ENCODE data around the gene SCYGR5. TPM values are rescaled to one million over a fixed set of nuclear protein-coding genes. Genes with fewer than 3 reads are reported as not detected.
"Not testable (repeated sequence)": the region's sequence is repeated elsewhere in the genome, so short reads cannot be mapped to it uniquely, and the experiment has no call there.

Gene SCYGR5, protein sequence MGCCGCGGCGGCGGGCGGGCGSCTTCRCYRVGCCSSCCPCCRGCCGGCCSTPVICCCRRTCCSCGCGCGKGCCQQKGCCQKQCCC
- total RNA-seq, result not detected
- not detected for polyA plus RNA-seq

DNA sequence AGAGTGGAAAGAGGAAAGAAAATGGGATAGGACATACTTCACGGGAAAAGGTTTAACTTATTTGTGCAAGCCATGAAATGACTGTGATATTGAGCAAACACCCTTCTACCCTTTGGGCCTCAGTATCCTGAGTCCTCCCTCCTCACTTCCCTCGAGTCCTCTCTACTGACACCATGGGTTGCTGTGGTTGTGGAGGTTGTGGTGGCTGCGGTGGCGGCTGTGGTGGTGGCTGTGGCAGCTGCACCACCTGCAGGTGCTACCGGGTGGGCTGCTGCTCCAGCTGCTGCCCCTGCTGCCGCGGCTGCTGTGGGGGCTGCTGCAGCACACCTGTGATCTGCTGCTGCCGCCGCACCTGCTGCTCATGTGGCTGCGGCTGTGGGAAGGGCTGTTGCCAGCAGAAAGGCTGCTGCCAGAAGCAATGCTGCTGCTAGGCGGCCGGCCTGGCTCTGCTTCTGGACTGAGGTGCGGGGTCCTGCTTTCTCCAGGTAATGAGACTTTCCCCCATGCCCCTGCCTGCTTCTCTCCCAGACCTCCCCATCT is at the start of gene SCYGR5:
TSS of gene SCYGR5 (plus strand) at position 174 of the 540 bp plus-strand sequence. CDS start at position 174, 0 bp downstream.
- WGBS, result 91% methylated on average over 13 of the region's 13 CpGs
- H3K4me1 ChIP-seq (ENCODE audit: insufficient read depth); H3K27ac ChIP-seq (ENCODE audit: low read depth); H3K36me3 ChIP-seq (ENCODE audit: insufficient read depth); DNase-seq (ENCODE audit: extremely low spot score); H3K4me3 ChIP-seq (ENCODE audit: low read depth, low read length): not testable (repeated sequence)

DNA sequence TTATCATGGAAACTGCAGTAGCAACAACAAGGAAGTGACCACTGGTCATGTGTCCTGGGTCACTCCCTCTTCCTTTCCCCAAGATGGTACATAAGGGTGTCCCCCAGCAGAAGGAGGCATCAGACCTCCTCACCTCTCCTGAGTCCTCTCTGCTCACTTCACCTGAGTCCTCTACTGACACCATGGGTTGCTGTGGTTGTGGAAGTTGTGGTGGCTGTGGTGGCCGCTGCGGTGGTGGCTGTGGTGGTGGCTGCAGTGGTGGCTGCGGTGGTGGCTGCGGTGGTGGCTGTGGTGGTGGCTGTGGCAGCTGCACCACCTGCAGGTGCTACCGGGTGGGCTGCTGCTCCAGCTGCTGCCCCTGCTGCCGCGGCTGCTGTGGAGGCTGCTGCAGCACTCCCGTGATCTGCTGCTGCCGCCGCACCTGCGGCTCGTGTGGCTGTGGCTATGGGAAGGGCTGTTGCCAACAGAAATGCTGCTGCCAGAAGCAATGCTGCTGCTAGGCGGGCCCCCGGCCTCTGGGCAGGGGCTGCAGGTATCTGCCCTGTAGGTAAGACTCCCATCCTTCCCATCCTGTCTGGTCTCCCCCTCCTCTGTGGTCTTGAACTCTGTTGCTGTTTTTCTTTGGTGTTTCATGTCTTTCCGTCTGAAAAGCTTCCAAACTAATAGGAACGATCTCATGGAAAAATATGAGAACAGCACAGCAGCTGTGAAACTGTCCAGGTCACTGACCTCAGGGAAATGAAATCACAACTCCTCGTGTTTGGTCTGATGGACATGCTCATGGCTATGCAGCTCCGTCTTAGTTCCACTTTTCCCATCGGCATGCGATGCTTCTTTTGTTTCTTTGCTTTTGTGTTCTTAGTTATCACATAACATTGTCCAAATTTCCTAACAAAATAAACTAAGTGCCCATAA is 49.0 kb upstream of the SCYGR5 start, which contains the start of gene SCYGR4:
TSS of gene SCYGR4 (plus strand) at position 183 of the 915 bp plus-strand sequence. CDS start at position 183, 0 bp downstream.
- Histone ChIP-seq H3K4me1 (ENCODE audit: insufficient read depth) (no peaks in the 10 kb centered on the region), H3K36me3 (ENCODE audit: insufficient read depth) (no peaks in the 10 kb centered on the region), H3K27ac (ENCODE audit: low read depth) (no peak within 1 kb of the TSS), H3K4me3 (ENCODE audit: low read depth, low read length) (no peak within 1 kb of the TSS)
- DNase-seq (ENCODE audit: extremely low spot score), result no peak
- 76% methylated on average over 20 of the region's 20 CpGs for WGBS

DNA sequence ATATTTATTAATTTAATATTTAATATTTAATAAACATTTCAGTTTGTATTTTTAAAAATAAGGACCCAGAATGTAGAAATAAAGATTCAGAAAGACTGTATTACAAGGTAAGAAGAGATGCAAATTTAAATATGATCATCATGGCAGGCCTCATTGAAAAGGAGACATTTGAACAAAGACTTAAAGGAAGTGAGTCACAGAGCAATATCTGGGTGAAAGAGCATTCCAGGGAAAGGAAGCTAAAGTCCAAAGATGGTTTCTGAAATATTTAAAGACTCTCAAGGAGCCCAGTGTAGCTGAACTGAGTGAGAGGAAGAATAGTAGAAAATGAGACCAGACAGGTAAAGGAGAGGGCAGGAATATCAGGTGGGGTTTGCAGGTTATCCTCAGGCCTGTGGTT is 43.4 kb upstream of the SCYGR5 start:
- H3K4me1 ChIP-seq (ENCODE audit: insufficient read depth), result no peaks in the 10 kb centered on the region
- H3K36me3 ChIP-seq (ENCODE audit: insufficient read depth), result no peaks in the 10 kb centered on the region
- no peak for DNase-seq (ENCODE audit: extremely low spot score)
- H3K4me3 ChIP-seq (ENCODE audit: low read depth, low read length), result no peak overlapping the region
- no peak overlapping the region for H3K27ac ChIP-seq (ENCODE audit: low read depth)

DNA sequence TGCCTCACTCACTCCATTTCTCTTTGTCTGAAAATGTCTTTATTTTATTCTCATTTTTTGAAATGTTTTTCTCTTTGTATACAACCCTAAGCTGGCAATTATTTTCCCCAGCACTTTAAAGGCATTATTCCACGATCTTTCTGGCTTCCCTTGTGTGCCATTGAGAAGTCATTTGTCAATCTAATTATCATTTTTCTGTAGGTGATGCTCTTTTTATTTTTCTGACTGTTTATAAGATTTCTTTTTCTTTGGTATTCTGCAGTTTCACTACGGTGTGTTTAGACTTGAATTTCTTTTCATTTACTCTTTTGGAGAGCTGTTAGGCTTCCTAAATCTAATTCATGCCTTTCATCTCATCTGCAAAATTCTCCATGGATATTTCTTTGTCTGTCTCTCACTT is 41.2 kb upstream of the SCYGR5 start:
- no peak for DNase-seq (ENCODE audit: extremely low spot score)
- Histone ChIP-seq H3K4me3 (ENCODE audit: low read depth, low read length) (no peak overlapping the region), H3K27ac (ENCODE audit: low read depth) (no peak overlapping the region), H3K4me1 (ENCODE audit: insufficient read depth) (no peaks in the 10 kb centered on the region), H3K36me3 (ENCODE audit: insufficient read depth) (no peaks in the 10 kb centered on the region)
- 44% methylated on average over 2 of the region's 2 CpGs for WGBS

DNA sequence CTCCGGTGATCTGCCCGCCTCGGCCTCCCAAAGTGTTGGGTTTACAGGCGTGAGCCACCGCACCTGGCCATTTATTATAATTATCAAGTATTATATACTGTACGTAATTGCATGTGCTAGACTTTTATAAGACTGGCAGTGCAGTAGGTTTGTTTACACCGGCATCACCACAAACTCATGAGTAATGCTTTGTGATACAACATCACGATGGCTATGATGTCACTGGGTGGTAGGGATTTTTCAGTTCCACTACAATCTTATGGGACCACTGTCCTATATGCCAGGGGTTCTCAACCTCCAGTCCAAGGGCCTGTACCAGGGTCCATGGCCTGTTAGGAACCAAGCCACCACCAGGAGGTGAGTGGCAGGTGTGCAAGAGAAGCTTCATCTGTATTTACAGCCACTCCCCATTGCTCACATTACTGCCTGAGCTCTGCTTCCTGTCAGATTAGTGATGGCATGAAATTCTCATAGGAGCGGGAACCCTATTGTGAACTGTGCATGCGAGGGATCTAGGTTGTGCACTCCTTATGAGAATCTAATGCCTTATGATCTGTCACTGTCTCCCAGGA is 39.9 kb upstream of the SCYGR5 start:
- H3K4me1 ChIP-seq (ENCODE audit: insufficient read depth), result no peaks in the 10 kb centered on the region
- 90% methylated on average over 10 of the region's 10 CpGs for WGBS

DNA sequence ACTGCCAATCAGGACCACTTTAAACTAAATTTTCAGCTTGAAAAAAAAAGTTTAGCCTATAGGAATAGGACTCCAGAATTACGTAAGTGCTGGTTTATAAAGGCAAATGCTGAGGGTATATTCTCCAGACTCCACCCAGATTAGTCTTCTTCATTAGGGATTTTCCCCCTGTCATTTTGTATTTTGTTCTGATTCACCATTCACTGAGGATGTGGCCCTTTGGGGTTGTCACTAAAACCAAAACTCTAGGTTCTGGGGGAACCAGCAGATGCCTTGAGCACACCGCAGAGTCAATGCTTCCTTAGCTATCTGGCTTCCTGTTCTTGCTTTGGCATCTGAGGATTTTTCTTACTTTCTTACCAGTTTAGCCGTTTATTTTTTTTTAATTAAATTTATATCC is 38.8 kb upstream of the SCYGR5 start:
- Histone ChIP-seq H3K4me1 (ENCODE audit: insufficient read depth) (no peaks in the 10 kb centered on the region), H3K36me3 (ENCODE audit: insufficient read depth) (no peaks in the 10 kb centered on the region), H3K27ac (ENCODE audit: low read depth) (no peak overlapping the region), H3K4me3 (ENCODE audit: low read depth, low read length) (no peak overlapping the region)
- WGBS, result 72% methylated on average over 3 of the region's 3 CpGs
- no peak for DNase-seq (ENCODE audit: extremely low spot score)

More for the DNA sequence above, 39.9 kb upstream of the SCYGR5 start:
- no peaks in the 10 kb centered on the region for H3K36me3 ChIP-seq (ENCODE audit: insufficient read depth)
- H3K4me3 ChIP-seq (ENCODE audit: low read depth, low read length), result no peak overlapping the region
- no peak for DNase-seq (ENCODE audit: extremely low spot score)
- H3K27ac ChIP-seq (ENCODE audit: low read depth), result no peak overlapping the region

DNA sequence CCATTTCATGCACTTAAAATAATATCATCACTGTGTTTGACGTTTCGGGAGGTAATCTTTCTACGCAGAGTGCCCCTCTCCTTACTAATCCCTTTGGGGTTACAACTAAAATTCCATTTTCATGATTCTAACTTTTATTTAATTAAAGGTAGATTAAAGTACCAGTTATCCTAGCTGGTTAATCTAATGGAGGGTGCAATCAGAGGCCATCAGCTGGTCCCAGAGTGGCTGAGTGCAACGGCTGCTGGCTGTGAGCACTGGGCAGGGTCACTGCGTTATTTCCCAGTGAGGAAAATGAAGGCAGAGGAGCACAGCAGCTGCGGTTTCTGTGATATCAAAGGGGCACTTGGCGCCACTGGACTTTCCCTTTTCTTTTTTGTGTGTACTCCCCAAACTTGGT is 37.2 kb upstream of the SCYGR5 start:
- H3K27ac ChIP-seq (ENCODE audit: low read depth), result no peak overlapping the region
- WGBS, result 58% methylated on average over 7 of the region's 7 CpGs

DNA sequence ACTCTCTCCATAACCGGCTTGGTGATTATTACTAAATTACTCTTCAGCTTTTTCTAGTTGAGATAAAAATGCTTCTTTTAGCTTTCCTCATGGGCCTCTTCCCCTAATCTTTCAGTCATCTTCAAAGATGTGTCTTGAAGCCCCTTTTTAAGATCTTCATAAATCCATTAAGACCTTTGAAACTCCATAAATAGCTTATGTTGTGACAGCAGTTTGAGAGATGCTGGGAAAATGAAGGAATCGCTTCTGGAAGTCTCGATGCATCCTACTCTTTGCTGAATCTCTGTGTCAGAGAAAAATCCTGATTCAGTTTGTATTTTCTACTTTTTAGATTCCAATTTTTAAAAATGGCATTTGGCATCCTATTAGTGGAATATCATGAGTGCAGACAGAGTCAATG is 36.3 kb upstream of the SCYGR5 start:
- Histone ChIP-seq H3K4me1 (ENCODE audit: insufficient read depth) (no peaks in the 10 kb centered on the region), H3K36me3 (ENCODE audit: insufficient read depth) (no peaks in the 10 kb centered on the region), H3K4me3 (ENCODE audit: low read depth, low read length) (no peak overlapping the region), H3K27ac (ENCODE audit: low read depth) (no peak overlapping the region)
- DNase-seq (ENCODE audit: extremely low spot score), result no peak
- WGBS, result 48% methylated on average over 3 of the region's 3 CpGs

More for the DNA sequence above, 37.2 kb upstream of the SCYGR5 start:
- no peaks in the 10 kb centered on the region for H3K4me1 ChIP-seq (ENCODE audit: insufficient read depth)
- no peak for DNase-seq (ENCODE audit: extremely low spot score)
- no peaks in the 10 kb centered on the region for H3K36me3 ChIP-seq (ENCODE audit: insufficient read depth)
- H3K4me3 ChIP-seq (ENCODE audit: low read depth, low read length), result no peak overlapping the region

DNA sequence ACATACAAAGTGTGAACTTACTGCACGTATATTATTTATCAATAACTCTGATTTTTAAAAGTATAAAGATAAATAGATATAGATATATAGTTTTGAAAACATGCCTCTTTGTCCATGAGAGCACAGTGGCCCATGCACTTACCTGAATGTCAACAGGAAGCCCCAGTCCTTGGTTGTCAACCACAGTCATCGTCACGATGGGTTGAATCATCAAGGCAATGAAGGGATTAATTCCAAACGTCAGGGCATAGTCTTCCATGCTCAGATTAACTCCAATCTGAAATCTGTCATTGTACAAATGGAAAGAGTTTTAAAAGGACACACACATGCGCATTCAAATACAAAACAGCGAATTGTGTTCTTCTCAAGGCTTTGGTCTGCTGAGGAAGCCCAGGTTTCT is 33.8 kb upstream of the SCYGR5 start:
- Histone ChIP-seq H3K27ac (ENCODE audit: low read depth) (no peak overlapping the region), H3K4me1 (ENCODE audit: insufficient read depth) (no peaks in the 10 kb centered on the region), H3K4me3 (ENCODE audit: low read depth, low read length) (no peak overlapping the region), H3K36me3 (ENCODE audit: insufficient read depth) (no peaks in the 10 kb centered on the region)
- WGBS, result 81% methylated on average over 6 of the region's 6 CpGs
- no peak for DNase-seq (ENCODE audit: extremely low spot score)

DNA sequence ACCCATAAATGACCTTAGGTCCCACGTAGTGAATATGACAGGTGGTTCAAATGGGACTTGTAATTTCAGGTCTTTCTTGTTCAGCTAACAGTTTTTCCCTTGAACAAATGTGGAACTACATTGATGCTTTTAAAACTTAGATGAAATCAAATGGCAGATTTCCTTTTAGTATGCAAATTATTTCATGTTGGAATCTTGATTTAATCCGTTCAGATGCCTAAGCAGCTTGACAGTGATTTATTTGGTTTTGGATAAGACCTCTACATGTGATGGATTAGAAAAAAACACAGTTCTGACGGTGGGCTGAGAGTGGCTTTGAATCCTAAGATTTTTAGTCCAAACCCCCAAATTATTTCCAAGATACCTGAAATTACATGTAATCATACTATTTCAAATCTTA is 32.4 kb upstream of the SCYGR5 start:
- DNase-seq (ENCODE audit: extremely low spot score), result no peak
- no peaks in the 10 kb centered on the region for H3K4me1 ChIP-seq (ENCODE audit: insufficient read depth)
- no peaks in the 10 kb centered on the region for H3K36me3 ChIP-seq (ENCODE audit: insufficient read depth)
- H3K4me3 ChIP-seq (ENCODE audit: low read depth, low read length), result no peak overlapping the region
- WGBS, result 56% methylated on average over 3 of the region's 3 CpGs
- H3K27ac ChIP-seq (ENCODE audit: low read depth), result no peak overlapping the region

DNA sequence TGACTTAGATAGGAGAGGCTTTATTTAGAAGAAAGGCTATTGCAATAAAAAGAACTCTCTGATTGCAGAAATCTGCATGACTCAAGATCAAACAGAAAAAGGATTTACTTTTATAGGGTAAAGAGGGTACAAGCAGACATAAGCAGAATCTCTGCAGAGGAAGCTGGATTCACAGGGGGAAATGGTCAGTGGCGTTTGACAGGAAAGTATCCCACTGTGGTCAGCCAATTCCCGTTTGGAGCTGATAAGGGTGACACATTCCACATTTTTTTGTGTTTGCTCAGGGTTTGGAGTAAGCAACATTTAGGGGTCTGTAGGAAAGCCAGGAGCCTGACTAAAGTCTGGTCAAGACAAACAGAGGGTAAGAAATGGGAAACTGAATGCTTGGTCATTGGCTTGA is 23.9 kb upstream of the SCYGR5 start:
- Histone ChIP-seq H3K4me3 (ENCODE audit: low read depth, low read length) (no peak overlapping the region), H3K4me1 (ENCODE audit: insufficient read depth) (no peaks in the 10 kb centered on the region), H3K27ac (ENCODE audit: low read depth) (no peak overlapping the region), H3K36me3 (ENCODE audit: insufficient read depth) (no peaks in the 10 kb centered on the region)
- DNase-seq (ENCODE audit: extremely low spot score), result no peak
- 10% methylated on average over 2 of the region's 2 CpGs for WGBS

DNA sequence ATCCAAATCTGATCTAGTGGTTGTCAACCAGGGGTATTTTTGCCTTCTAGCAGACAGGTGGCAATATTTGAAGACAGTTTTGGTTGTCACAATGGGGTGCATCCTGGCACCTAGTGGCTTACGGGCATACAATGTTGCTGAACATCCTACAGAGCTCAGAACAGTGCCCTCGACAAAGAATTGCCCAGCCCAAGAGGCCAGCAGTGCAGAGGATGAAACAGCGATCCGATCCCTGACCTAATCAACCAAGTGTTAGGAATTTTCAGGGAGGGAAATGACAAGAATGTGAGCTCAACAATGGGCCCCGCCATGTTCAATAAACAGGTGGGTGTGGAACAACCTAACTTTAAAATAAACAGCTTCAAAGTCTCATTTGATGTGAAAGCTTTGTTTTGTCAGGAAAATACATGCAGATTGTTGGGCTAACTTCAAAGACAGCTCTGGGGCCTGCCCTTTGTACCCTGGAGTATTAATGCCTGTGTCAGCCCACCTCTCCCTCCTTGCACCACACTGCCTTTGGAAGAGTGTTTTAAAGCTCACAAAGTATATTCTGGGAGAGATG is 22.5 kb upstream of the SCYGR5 start:
- Histone ChIP-seq H3K36me3 (ENCODE audit: insufficient read depth) (no peaks in the 10 kb centered on the region), H3K4me1 (ENCODE audit: insufficient read depth) (no peaks in the 10 kb centered on the region), H3K27ac (ENCODE audit: low read depth) (no peak overlapping the region), H3K4me3 (ENCODE audit: low read depth, low read length) (no peak overlapping the region)
- 90% methylated on average over 5 of the region's 5 CpGs for WGBS
- no peak for DNase-seq (ENCODE audit: extremely low spot score)

DNA sequence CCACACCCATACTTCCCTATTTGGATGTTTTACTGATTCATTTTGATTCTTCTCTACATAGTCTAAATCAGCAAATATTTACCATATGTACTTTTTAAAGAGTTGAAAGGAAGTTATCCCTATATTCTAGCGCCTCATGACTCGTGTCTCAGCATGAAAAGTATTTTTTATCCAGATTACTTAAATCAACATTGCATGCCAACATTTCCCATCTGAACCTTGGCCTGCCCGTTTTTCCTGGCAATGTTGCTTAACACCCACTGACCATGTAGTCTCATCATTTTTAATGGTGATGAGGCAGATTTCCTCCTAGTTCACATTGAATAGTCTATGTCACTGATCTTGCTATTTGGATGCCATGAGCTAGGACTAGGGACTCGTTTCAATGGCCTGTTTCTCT is 13.2 kb upstream of the SCYGR5 start:
- no peaks in the 10 kb centered on the region for H3K36me3 ChIP-seq (ENCODE audit: insufficient read depth)
- no peak overlapping the region for H3K27ac ChIP-seq (ENCODE audit: low read depth)
- H3K4me1 ChIP-seq (ENCODE audit: insufficient read depth), result no peaks in the 10 kb centered on the region
- DNase-seq (ENCODE audit: extremely low spot score), result no peak
- WGBS, result 33% methylated on average over 4 of the region's 4 CpGs
- no peak overlapping the region for H3K4me3 ChIP-seq (ENCODE audit: low read depth, low read length)
